HEK293T (cell line): Measurements from ENCODE around the gene FAM114A1.

Experiments used
- BHLHE40 ChIP-seq: fragments of 450-650 bp; IDR thresholded peaks from 2 replicates; pipeline ENCODE4 v1.6.1; 2016; ENCODE audit warnings: mild to moderate bottlenecking, moderate library complexity, borderline replicate concordance
- CTBP1 ChIP-seq: fragments of 450-650 bp; IDR thresholded peaks from 2 replicates; pipeline ENCODE4 v1.6.1; 2016; ENCODE audit warnings: borderline replicate concordance
- FOXA1 ChIP-seq: fragments of 450-650 bp; IDR thresholded peaks from 2 replicates; pipeline ENCODE4 v1.6.1; 2016; ENCODE audit warnings: mild to moderate bottlenecking
- FOXK2 ChIP-seq: fragments of 450-650 bp; IDR thresholded peaks from 2 replicates; pipeline ENCODE4 v1.6.1; 2016; ENCODE audit warnings: mild to moderate bottlenecking
- FOXM1 ChIP-seq: fragments of 450-650 bp; IDR thresholded peaks from 2 replicates; pipeline ENCODE4 v1.6.1; 2017; ENCODE audit warnings: mild to moderate bottlenecking, borderline replicate concordance
- L3MBTL2 ChIP-seq: fragments of 450-650 bp; conservative IDR thresholded peaks from 2 replicates; pipeline ENCODE4 v1.6.1; 2016; ENCODE audit warnings: mild to moderate bottlenecking
- LEF1 ChIP-seq: fragments of 450-650 bp; IDR thresholded peaks from 2 replicates; pipeline ENCODE4 v1.6.1; 2017; ENCODE audit warnings: mild to moderate bottlenecking, borderline replicate concordance
- NFRKB ChIP-seq: fragments of 450-650 bp; IDR thresholded peaks from 2 replicates; pipeline ENCODE4 v1.6.1; 2016; ENCODE audit warnings: mild to moderate bottlenecking, moderate library complexity
- SP1 ChIP-seq: fragments of 450-650 bp; IDR thresholded peaks from 2 replicates; pipeline ENCODE4 v1.6.1; 2017
- SUZ12 ChIP-seq: fragments of 450-650 bp; IDR thresholded peaks from 2 replicates; pipeline ENCODE4 v1.6.1; 2016; ENCODE audit warnings: mild to moderate bottlenecking
- TARDBP ChIP-seq: fragments of 450-650 bp; IDR thresholded peaks from 2 replicates; pipeline ENCODE4 v1.6.1; 2016
- ZNF384 ChIP-seq: fragments of 450-650 bp; IDR thresholded peaks from 2 replicates; pipeline ENCODE4 v1.6.1; 2016

DNA sequence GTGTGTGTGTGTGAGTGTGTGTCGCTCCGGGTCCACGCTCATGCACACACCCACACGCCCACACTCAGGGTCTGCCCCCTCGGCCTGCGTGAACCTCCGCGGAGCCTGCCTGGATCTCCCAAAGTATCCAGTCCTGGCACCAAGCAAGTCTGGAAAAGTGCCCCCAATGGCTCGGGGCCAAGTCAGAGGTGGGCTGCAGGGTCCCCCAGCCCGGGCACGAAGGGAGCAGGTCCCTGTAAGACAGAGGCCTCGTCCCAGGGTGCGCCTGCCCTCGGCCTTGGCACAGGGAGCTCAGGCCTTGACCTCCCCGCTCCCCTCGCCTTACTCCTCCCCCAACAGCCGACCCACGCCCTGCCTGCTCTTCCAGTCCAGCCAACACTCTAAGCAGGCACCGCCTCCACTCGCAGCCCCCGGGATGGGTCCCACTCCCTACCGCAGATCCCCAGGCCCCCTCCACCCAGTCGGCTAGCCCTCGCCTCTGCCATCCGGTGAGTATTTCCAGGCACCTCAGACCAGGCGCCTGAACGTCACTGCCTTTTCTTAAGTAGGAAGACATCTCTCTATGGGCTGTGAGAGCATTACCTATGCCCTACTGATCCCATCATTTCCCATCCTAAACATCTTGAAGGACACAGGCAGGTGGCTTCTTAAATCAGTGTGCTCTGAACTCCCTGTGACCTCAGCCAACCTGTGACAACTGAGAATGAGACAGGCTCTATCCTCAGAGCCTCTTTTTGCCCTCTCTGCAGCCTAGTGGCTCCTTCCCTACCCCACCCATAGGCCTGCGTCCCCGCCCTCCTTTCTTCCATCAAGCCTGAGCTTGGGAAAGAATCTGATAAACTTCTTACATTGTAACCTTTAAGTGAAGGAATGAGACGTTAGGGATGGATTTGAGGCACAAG lies 704 bp downstream of the FAM114A1 start:
- TF ChIP-seq BHLHE40 (no peak), SUZ12 (no peak), CTBP1 (no peak), TARDBP (no peak), FOXK2 (no peak), SP1 (no peak), L3MBTL2 (no peak), FOXA1 (no peak), FOXM1 (no peak), ZNF384 (no peak), LEF1 (no peak), NFRKB (no peak)
